Astrocyte of the spinal cord (primary cell): ENCODE results near the gene TCN1.
"Not testable (repeated sequence)": the region's sequence is repeated elsewhere in the genome, so short reads cannot be mapped to it uniquely, and the experiment has no call there.

ENCODE experiments used
- DNase-seq: peaks from one replicate; pipeline ENCODE4 v3.0.0; 2011; ENCODE audit warnings: low read depth, low spot score
- H3K4me3 ChIP-seq: 2 replicates; pipeline ENCODE4 v1.5.1; 2011; ENCODE audit warnings: low read depth, mild to moderate bottlenecking, low read length, moderate library complexity
- CTCF ChIP-seq: IDR thresholded peaks from 2 replicates; pipeline ENCODE4 v1.5.1; 2012; ENCODE audit warnings: low read depth, mild to moderate bottlenecking, low read length, inconsistent platforms
- in situ Hi-C: cut with HindIII; loops from 2 replicates; pipeline ENCODE4 v1.10.0; 2017; ENCODE audit warnings: low sequenced_read_pairs

TCN1 gene

DNA sequence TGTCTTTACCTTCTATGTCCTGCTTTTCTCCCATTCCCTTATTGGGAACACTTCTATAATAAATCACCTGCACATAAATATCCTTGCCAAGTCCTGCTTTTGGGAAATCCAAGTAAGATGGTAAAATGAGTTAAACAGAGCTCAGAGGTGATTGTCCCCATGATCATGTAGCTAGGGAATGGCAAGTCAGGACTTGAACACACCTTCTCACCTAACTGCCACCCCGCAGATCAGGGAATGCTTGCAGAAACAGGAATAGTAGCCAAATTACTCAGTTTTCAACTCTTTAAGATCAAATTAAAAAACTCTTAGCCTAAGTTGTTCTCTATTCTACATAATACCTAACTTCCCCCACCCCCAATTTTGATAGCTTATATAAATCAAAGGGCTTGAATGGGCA lies 28.3 kb upstream of the TCN1 start:
- TF ChIP-seq CTCF: no peak
- no peak overlapping the region for H3K4me3 ChIP-seq
- in situ Hi-C loops: no loop called here
- DNase-seq: no peak

- no peak overlapping the region for H3K4me3 ChIP-seq
- in situ Hi-C loops: no loop called here
- TF ChIP-seq CTCF: no peak
- DNase-seq: no peak
Measured at GRCh38 chr11:59891781-59892181, 25.5 kb upstream of the TCN1 start.

GRCh38 chr11:59887156-59887555 lies 20.9 kb upstream of the TCN1 start:
- DNase-seq, H3K4me3 ChIP-seq, in situ Hi-C loops: not testable (repeated sequence)

DNA sequence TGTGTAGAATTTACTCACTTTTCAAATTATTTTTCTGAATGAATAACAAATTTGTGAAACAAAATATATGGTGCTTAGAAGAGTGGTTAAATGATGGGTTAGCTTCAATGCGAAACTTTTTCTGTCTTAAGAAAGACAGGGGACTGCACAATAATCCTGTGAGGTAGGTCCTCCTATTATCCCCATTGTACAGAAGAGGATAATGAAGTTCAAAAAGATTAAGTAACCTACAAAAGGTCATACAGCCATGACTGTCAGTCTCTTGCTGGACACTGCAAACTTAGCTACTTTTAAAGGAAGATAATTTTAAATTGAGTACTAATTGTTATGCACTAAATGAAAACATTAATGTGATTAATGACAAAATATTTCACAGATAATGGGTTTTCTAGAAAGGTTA lies 17.3 kb upstream of the TCN1 start:
- in situ Hi-C loops: no loop called here
- no peak for TF ChIP-seq CTCF

DNA sequence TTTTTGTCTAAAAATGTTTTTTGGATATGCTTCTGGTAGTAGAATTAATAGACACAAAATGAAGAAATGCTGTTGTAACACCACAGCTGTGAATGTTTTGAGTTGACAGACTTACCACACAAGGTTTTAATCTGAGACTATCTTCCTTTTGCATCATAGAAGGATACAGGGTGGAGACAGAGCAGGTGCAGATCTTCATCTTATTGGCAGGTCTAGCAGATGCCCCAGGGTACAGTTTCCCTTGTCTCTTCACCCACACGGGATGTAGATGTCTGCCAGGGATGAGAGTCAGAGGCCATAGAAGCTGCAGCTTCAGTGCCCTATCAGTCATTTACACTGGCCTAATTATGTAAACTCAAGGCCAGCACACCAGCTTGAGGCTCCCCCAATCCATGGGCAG lies 13.3 kb upstream of the TCN1 start:
- no peak overlapping the region for H3K4me3 ChIP-seq
- no peak for TF ChIP-seq CTCF
- DNase-seq: no peak
- in situ Hi-C loops: no loop called here

More for the DNA sequence above, 17.3 kb upstream of the TCN1 start:
- no peak overlapping the region for H3K4me3 ChIP-seq
- DNase-seq: no peak

DNA sequence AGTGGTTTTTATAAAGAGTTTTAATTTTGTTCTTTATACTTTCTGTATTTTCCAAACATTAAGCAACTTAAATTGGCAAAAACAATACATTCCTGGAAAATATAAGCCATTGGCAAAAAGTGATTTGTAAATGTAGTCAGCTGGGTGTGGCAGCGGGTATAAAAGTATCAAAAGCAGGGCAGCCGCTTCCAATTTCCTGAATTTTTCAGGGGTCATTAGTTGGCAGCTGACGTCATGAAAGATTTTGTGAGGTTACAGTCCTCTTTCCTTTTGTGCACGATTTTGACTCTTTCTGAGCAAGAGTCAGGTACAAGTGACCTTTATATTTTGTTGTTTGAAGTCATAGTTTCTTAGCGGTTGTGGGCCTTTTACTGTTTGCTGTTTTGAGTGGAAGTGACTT lies 12.3 kb upstream of the TCN1 start, which contains the start of gene OOSP3:
Gene OOSP3, plus strand, starts transcription at position 208 of the 400 bp plus-strand sequence. Its CDS starts 27 bp downstream, at position 235.
- H3K4me3 ChIP-seq: no peak within 1 kb of the TSS
- no peak for DNase-seq
- in situ Hi-C loops: no loop called here
- no peak for TF ChIP-seq CTCF

DNA sequence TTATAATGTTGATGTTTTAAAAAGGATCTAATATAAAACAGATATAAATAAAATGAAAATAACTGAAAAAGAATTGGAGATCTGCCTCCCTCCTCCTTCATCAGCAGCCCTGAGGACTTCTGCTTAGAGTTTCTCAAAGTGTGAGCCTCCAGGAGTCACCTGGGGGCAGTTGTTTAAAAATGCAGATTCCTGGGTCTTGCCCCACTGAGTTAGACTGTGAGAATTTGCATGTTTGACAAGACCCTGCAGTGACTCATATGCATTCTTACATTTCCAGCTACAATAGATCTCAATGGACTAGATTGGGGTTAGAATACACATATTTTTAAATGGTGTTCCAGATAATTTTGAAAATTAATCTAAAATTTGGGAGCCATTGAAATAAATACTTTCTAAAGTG lies 11.5 kb upstream of the TCN1 start:
- no peak for DNase-seq
- in situ Hi-C loops: no loop called here
- no peak for TF ChIP-seq CTCF

More for the DNA sequence above, 11.5 kb upstream of the TCN1 start:
- no peak overlapping the region for H3K4me3 ChIP-seq
